PC-3 (cell line): ENCODE data around the gene CNTNAP2.

Experiments
- CTCF ChIP-seq: fragments of 300-600 bp; sonication (generic); conservative IDR thresholded peaks from 2 replicates; pipeline ENCODE4 v1.5.1; 2017; ENCODE audit warnings: antibody characterized with exemption, low read depth, mild to moderate bottlenecking, low read length
- EZH2 ChIP-seq: fragments of 300-600 bp; sonication (generic); IDR thresholded peaks from one replicate; pipeline ENCODE4 v1.6.1; 2017; ENCODE audit warnings: antibody characterized with exemption, mild to moderate bottlenecking, low read length; ENCODE audit not compliant: unreplicated experiment
- EZH2phosphoT487 ChIP-seq: fragments of 300-600 bp; sonication (generic); IDR thresholded peaks from 2 replicates; pipeline ENCODE4 v1.6.1; 2018; ENCODE audit warnings: mild to moderate bottlenecking, antibody characterized with exemption, low read length, borderline replicate concordance

- TF ChIP-seq CTCF (no peak), EZH2phosphoT487 (no peak), EZH2 (no peak)
Measured at GRCh38 chr7:147261693-147262092, 1145.1 kb downstream of the CNTNAP2 start.
